Measurements from ENCODE around the gene ADAP1.
"Not testable (repeated sequence)": the region's sequence is repeated elsewhere in the genome, so short reads cannot be mapped to it uniquely, and the experiment has no call there.

The ADAP1 gene

GRCh38 chr7:938546-939185, 15.8 kb downstream of the ADAP1 start:
- no peak for DNase-seq (ENCODE audit: low spot score)

GRCh38 chr7:937856-938484, 16.5 kb downstream of the ADAP1 start:
- DNase-seq (ENCODE audit: low spot score): no peak

- DNase-seq (ENCODE audit: low spot score): no peak
Measured at GRCh38 chr7:936386-937054, 18.0 kb downstream of the ADAP1 start.

GRCh38 chr7:935874-936385, 18.6 kb downstream of the ADAP1 start:
- DNase-seq (ENCODE audit: low spot score): no peak

GRCh38 chr7:935164-935873, 19.2 kb downstream of the ADAP1 start:
- DNase-seq (ENCODE audit: low spot score): no peak

GRCh38 chr7:934469-935163, 19.9 kb downstream of the ADAP1 start:
- DNase-seq (ENCODE audit: low spot score): no peak

- DNase-seq (ENCODE audit: low spot score): no peak
Measured at GRCh38 chr7:932651-932975, 21.9 kb downstream of the ADAP1 start.

- DNase-seq (ENCODE audit: low spot score): no peak
Measured at GRCh38 chr7:931871-932650, 22.4 kb downstream of the ADAP1 start.

- DNase-seq (ENCODE audit: low spot score): no peak
Measured at GRCh38 chr7:930975-931758, 23.3 kb downstream of the ADAP1 start.

- no peak for DNase-seq (ENCODE audit: low spot score)
Measured at GRCh38 chr7:929311-929711, 25.2 kb downstream of the ADAP1 start.

GRCh38 chr7:927031-927671, 27.3 kb downstream of the ADAP1 start:
- no peak for DNase-seq (ENCODE audit: low spot score)

GRCh38 chr7:926061-927030, 28.1 kb downstream of the ADAP1 start:
- no peak for DNase-seq (ENCODE audit: low spot score)

- DNase-seq (ENCODE audit: low spot score): no peak
Measured at GRCh38 chr7:925601-926000, 28.9 kb downstream of the ADAP1 start.

GRCh38 chr7:924541-925231, 29.8 kb downstream of the ADAP1 start:
- DNase-seq (ENCODE audit: low spot score): no peak

- DNase-seq (ENCODE audit: low spot score): not testable (repeated sequence)
Measured at GRCh38 chr7:924042-924441, 30.4 kb downstream of the ADAP1 start.

GRCh38 chr7:923108-924041, 31.1 kb downstream of the ADAP1 start:
- peak; percentile 16 for DNase-seq (ENCODE audit: low spot score)
